Measurements from ENCODE around the gene TPRG1L.

- TF ChIP-seq CTCF (IDR thresholded peaks at IDR 0.05) (no peak), POLR2A (IDR thresholded peaks at IDR 0.05) (no peak)
These were observed 1.2 kb upstream of the TPRG1L start for GRCh38 chr1:3623441-3624199.
